AG04450 (cell line): ENCODE results near the gene SLC39A3. TPM values are rescaled to one million over a fixed set of nuclear protein-coding genes. Genes with fewer than 3 reads are reported as not detected.

ENCODE experiments used
- CTCF ChIA-PET: fragments of 300-600, 350-600 bp; formaldehyde crosslinking; extraction: SDS; loops from one replicate; lab custom pipeline; 2022; ENCODE audit warnings: antibody characterized with exemption, inconsistent platforms; lab: Charles Lee
- POLR2A ChIA-PET: fragments of 350-600 bp; formaldehyde crosslinking; extraction: SDS; loops from one replicate; lab custom pipeline; 2021; ENCODE audit warnings: antibody characterized with exemption, inconsistent platforms; lab: Yijun Ruan, JAX
- DNase-seq: peaks from one replicate; pipeline ENCODE4 v3.0.0-alpha.2; 2011; ENCODE audit warnings: low read depth, low spot score
- H3K27ac ChIP-seq: one replicate; pipeline ENCODE4 v1.5.1; 2012; ENCODE audit warnings: low read depth, low read length, control low read depth
- H3K27me3 ChIP-seq: one replicate; pipeline ENCODE4 v1.6.0; 2012; ENCODE audit warnings: low read length; ENCODE audit not compliant: control insufficient read depth, insufficient read depth
- H3K4me3 ChIP-seq: 2 replicates; pipeline ENCODE4 v1.5.1; 2011; ENCODE audit warnings: mild to moderate bottlenecking, low read depth, low read length, control low read depth
- H3K9me3 ChIP-seq: 2 replicates; pipeline ENCODE4 v1.5.1; 2012; ENCODE audit warnings: low read length; ENCODE audit not compliant: control insufficient read depth, insufficient read depth
- CTCF ChIP-seq: IDR thresholded peaks from 2 replicates; pipeline ENCODE4 v1.5.1; 2011; ENCODE audit warnings: low read depth, low read length, control low read depth, inconsistent platforms
- polyA plus RNA-seq: library from polyadenylated mRNA; depleted of rRNA; stranded (reverse); fragments of >200 nt; gene quantifications from 2 replicates; pipeline ENCODE4 v1.2.3, GENCODE V29; 2011

SLC39A3 gene
- polyA plus RNA-seq, 1 experiment, result 27.9 TPM

- DNase-seq, result no peak
- H3K27me3 ChIP-seq, result no peaks in the 10 kb centered on the region
- peaks cover 3% of the 10 kb centered on the region; the same call in 1 of the 2 replicates for H3K9me3 ChIP-seq
- no peak for TF ChIP-seq CTCF
- H3K27ac ChIP-seq, result no peak overlapping the region
- POLR2A ChIA-PET, result no interaction called here
- CTCF ChIA-PET, result no interaction called here
- no peak overlapping the region for H3K4me3 ChIP-seq
Observed at GRCh38 chr19:2731181-2731995, 8.4 kb downstream of the SLC39A3 start.

GRCh38 chr19:2729943-2730818 lies 9.6 kb downstream of the SLC39A3 start:
- CTCF ChIA-PET, result no interaction called here
- no peak for TF ChIP-seq CTCF

GRCh38 chr19:2728783-2729387 lies 10.9 kb downstream of the SLC39A3 start:
- CTCF ChIA-PET, result no interaction called here
- POLR2A ChIA-PET, result no interaction called here
- Histone ChIP-seq H3K9me3 (no peaks in the 10 kb centered on the region; the same call in 1 of the 2 replicates), H3K27ac (no peak overlapping the region), H3K4me3 (no peak overlapping the region), H3K27me3 (no peaks in the 10 kb centered on the region)
- DNase-seq, result no peak
- no peak for TF ChIP-seq CTCF

More at GRCh38 chr19:2729943-2730818, 9.6 kb downstream of the SLC39A3 start:
- no peaks in the 10 kb centered on the region for H3K27me3 ChIP-seq
- no peak for DNase-seq
- H3K9me3 ChIP-seq, result no peaks in the 10 kb centered on the region; the same call in 1 of the 2 replicates
- POLR2A ChIA-PET, result no interaction called here
- H3K27ac ChIP-seq, result no peak overlapping the region
- no peak overlapping the region for H3K4me3 ChIP-seq

GRCh38 chr19:2727640-2727944 lies 12.2 kb downstream of the SLC39A3 start:
- DNase-seq, result no peak
- H3K4me3 ChIP-seq, result no peak overlapping the region
- no peak overlapping the region for H3K27ac ChIP-seq
- H3K9me3 ChIP-seq, result no peaks in the 10 kb centered on the region; the same call in 1 of the 2 replicates
- no peak for TF ChIP-seq CTCF
- ChIA-PET POLR2A (no interaction called here), CTCF (interaction anchor here (1.2 kb wide), 1 partner anchor 79 kb away, joined by 3 read pairs; no protein-coding TSS in a partner anchor)
- H3K27me3 ChIP-seq, result no peaks in the 10 kb centered on the region
